Measurements from ENCODE around the gene CACNA1A. TPM values are rescaled to one million over a fixed set of nuclear protein-coding genes. Genes with fewer than 3 reads are reported as not detected.
A peak's percentile ranks its signal among the peaks of the same experiment; 100 is the strongest.

CACNA1A gene
- total and polyA plus RNA-seq, 3 donors from 2014 or later: 9.7 to 22.5 (median 21.8) TPM

DNA sequence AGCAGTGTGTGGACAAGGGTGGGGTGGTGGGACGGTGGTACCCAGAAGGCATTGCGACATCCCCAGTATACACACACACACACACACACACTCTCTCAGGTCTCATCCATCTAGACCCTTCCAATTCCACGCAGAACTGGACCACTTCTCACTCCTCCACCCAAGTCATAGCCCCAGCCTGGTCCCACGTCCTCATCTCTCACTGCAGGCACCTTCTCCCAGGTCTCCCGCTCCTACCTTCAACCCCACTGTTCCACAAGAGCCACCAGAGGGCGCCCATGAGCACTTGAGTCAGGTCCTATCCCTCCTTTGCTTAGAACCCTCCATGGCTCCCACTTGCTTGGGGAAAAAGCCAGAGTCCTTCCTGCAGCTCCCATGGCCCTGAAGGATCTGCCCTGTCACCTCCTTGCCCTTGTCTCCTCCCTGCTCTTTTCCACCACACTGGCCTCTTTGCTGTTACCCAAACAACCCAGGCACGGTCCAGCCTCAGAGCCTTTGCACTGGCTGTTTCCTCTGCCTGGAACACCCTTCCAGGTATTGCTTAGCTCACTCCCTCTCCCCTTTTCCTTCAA lies 293.4 kb downstream of the CACNA1A start:
- Histone ChIP-seq H3K4me3 (no peak overlapping the region), H3K27ac (no peak overlapping the region), H3K9me3 (no peaks in the 10 kb centered on the region), H3K36me3 (ENCODE audit: low read depth, missing control alignments) (no peaks in the 10 kb centered on the region), H3K27me3 (no peaks in the 10 kb centered on the region), H3K4me1 (no peaks in the 10 kb centered on the region)
- intact Hi-C loops (cut with DNase I; ENCODE audit: low total_unique reads): no loop called here
- 74 to 78% methylated on average over 7 of the region's 7 CpGs for WGBS, 2 donors
- TF ChIP-seq, protein P1, sequence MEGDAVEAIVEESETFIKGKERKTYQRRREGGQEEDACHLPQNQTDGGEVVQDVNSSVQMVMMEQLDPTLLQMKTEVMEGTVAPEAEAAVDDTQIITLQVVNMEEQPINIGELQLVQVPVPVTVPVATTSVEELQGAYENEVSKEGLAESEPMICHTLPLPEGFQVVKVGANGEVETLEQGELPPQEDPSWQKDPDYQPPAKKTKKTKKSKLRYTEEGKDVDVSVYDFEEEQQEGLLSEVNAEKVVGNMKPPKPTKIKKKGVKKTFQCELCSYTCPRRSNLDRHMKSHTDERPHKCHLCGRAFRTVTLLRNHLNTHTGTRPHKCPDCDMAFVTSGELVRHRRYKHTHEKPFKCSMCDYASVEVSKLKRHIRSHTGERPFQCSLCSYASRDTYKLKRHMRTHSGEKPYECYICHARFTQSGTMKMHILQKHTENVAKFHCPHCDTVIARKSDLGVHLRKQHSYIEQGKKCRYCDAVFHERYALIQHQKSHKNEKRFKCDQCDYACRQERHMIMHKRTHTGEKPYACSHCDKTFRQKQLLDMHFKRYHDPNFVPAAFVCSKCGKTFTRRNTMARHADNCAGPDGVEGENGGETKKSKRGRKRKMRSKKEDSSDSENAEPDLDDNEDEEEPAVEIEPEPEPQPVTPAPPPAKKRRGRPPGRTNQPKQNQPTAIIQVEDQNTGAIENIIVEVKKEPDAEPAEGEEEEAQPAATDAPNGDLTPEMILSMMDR (IDR thresholded peaks at IDR 0.05): peak in 1 of 3 experiments; percentile 33
- no peak for TF ChIP-seq POLR2A (IDR thresholded peaks at IDR 0.05)
- DNase-seq: peak; percentile 52

- intact Hi-C loops (cut with DNase I; ENCODE audit: low total_unique reads): no loop called here
- no peak for DNase-seq
- no peaks in the 10 kb centered on the region for H3K9me3 ChIP-seq
- H3K27me3 ChIP-seq: no peaks in the 10 kb centered on the region
- 85 to 89% methylated on average over 12 to 16 of the region's 16 CpGs for WGBS, 2 donors
- no peak overlapping the region for H3K4me3 ChIP-seq
- TF ChIP-seq, protein P1 (IDR thresholded peaks at IDR 0.05): no peak
- no peak for TF ChIP-seq POLR2A (IDR thresholded peaks at IDR 0.05)
- no peaks in the 10 kb centered on the region for H3K36me3 ChIP-seq (ENCODE audit: low read depth, missing control alignments)
- H3K27ac ChIP-seq: no peak overlapping the region
- no peaks in the 10 kb centered on the region for H3K4me1 ChIP-seq
Observed at GRCh38 chr19:13211426-13212308, 294.6 kb downstream of the CACNA1A start.

DNA sequence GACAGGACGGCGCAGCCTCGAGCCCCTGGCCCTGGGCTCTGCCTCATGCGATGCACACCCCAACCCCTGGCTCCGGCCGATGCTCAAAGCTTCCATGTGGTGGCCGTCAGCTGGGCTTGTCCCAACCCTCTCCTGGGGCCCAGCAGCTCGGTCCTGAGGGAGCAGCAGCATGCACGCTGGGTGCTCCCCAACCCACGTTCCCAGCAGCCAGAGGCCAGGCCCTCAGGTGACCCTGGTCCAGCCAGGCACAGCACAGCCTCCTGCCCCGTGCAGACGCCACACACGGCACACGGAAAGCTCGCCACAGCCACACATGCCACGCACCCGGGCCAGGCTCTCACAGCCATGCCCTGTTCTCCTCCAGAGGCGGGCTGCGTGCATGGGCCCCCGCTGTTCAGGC lies 295.3 kb downstream of the CACNA1A start:
- TF ChIP-seq, protein P1 (IDR thresholded peaks at IDR 0.05): no peak
- TF ChIP-seq POLR2A (IDR thresholded peaks at IDR 0.05): no peak
- intact Hi-C loops (cut with DNase I; ENCODE audit: low total_unique reads): no loop called here
- H3K9me3 ChIP-seq: no peaks in the 10 kb centered on the region
- no peak overlapping the region for H3K4me3 ChIP-seq
- no peak for DNase-seq
- no peaks in the 10 kb centered on the region for H3K4me1 ChIP-seq
- H3K27ac ChIP-seq: no peak overlapping the region
- 79 to 80% methylated on average over 6 to 20 of the region's 20 CpGs for whole genome bisulfite sequencing, 2 donors
- H3K36me3 ChIP-seq (ENCODE audit: low read depth, missing control alignments): no peaks in the 10 kb centered on the region
- H3K27me3 ChIP-seq: no peaks in the 10 kb centered on the region

GRCh38 chr19:13210339-13210775 lies 295.9 kb downstream of the CACNA1A start:
- 76 to 78% methylated on average over 13 of the region's 13 CpGs for WGBS, 2 donors
- DNase-seq: no peak
- no peaks in the 10 kb centered on the region for H3K27me3 ChIP-seq
- no peaks in the 10 kb centered on the region for H3K9me3 ChIP-seq
- intact Hi-C loops (cut with DNase I; ENCODE audit: low total_unique reads): no loop called here
- no peak overlapping the region for H3K4me3 ChIP-seq
- no peaks in the 10 kb centered on the region for H3K4me1 ChIP-seq
- no peaks in the 10 kb centered on the region for H3K36me3 ChIP-seq (ENCODE audit: low read depth, missing control alignments)
- no peak overlapping the region for H3K27ac ChIP-seq
- TF ChIP-seq, protein P1 (IDR thresholded peaks at IDR 0.05): no peak
